ENCODE results near the gene ARHGAP18. TPM values are rescaled to one million over a fixed set of nuclear protein-coding genes. Genes with fewer than 3 reads are reported as not detected.

ARHGAP18 gene
- total and polyA plus RNA-seq, 3 donors from 2014 or later: 15.8 to 29.8 (median 23.8) TPM

DNA sequence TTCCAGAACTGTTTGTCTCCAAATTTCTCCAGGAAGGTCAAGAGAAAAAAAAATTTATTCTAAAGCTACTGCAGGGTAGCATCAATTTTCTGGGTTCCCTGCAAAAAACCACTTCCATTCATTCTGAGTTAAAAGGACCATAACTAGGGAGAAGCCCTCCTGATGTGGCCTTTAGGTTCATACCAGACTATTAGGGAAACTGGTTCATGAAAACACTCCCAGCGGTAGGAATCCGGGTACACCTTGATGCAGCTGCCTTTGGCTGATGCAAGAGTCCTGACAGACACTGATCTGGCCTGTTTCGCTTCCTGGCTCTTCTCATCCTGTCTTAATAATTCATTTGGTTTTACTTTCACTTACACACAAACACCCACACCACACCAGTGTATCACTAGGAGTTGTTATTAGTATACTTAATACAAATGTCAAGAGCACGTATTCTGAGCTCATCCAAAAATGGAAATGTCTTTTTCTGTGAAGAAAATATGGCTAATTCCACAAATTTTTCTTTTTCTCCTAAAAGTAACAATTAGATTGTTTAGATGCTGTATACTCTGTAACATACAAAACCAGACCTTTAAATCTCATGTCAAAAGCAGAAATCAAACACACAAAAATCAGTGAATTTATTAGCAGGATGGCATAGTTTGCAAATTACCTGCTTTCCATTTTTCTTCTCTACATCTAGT is 38.4 kb upstream of the ARHGAP18 start:
- DNase-seq: no peak
- Histone ChIP-seq H3K4me1 (peaks cover 6% of the 10 kb centered on the region), H3K9me3 (no peaks in the 10 kb centered on the region), H3K36me3 (ENCODE audit: low read depth, missing control alignments) (no peaks in the 10 kb centered on the region), H3K27ac (no peak overlapping the region), H3K27me3 (no peaks in the 10 kb centered on the region), H3K4me3 (no peak overlapping the region)
- intact Hi-C loops (cut with DNase I; ENCODE audit: low total_unique reads): no loop called here
- no peak for TF ChIP-seq POLR2A (IDR thresholded peaks at IDR 0.05)
- TF ChIP-seq, protein P1, sequence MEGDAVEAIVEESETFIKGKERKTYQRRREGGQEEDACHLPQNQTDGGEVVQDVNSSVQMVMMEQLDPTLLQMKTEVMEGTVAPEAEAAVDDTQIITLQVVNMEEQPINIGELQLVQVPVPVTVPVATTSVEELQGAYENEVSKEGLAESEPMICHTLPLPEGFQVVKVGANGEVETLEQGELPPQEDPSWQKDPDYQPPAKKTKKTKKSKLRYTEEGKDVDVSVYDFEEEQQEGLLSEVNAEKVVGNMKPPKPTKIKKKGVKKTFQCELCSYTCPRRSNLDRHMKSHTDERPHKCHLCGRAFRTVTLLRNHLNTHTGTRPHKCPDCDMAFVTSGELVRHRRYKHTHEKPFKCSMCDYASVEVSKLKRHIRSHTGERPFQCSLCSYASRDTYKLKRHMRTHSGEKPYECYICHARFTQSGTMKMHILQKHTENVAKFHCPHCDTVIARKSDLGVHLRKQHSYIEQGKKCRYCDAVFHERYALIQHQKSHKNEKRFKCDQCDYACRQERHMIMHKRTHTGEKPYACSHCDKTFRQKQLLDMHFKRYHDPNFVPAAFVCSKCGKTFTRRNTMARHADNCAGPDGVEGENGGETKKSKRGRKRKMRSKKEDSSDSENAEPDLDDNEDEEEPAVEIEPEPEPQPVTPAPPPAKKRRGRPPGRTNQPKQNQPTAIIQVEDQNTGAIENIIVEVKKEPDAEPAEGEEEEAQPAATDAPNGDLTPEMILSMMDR (IDR thresholded peaks at IDR 0.05): no peak
- WGBS, 2 donors: 63 to 71% methylated on average over 4 of the region's 4 CpGs

DNA sequence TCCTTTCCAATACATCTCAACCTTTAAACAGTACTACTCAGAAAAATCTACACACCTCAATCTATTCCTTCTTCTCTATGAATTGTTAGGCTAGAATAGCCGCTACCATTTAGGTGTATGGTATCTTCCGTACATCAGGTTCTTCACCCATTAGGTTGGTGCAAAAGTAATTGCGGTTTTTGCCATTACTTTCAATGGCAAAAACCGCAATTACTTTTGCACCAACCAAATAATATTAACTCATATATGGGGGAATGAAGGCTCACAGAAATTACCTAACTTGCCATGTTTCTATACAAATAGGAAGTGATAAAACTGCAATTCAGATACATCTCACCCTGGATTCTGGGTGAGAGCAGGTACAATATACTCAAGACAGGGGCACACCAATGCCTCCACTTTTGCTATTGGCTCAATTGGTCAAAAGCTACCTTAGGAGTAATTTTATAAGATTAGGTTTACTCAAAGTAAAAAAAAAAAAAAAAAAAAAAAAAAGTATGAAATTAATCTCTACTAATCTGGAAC is 37.7 kb upstream of the ARHGAP18 start:
- no peak overlapping the region for H3K4me3 ChIP-seq
- H3K27me3 ChIP-seq: no peaks in the 10 kb centered on the region
- H3K36me3 ChIP-seq (ENCODE audit: low read depth, missing control alignments): no peaks in the 10 kb centered on the region
- WGBS, 2 donors: 78 to 82% methylated on average over 4 of the region's 4 CpGs
- TF ChIP-seq, protein P1 (IDR thresholded peaks at IDR 0.05): no peak
- TF ChIP-seq POLR2A (IDR thresholded peaks at IDR 0.05): no peak
- H3K9me3 ChIP-seq: no peaks in the 10 kb centered on the region
- intact Hi-C loops (cut with DNase I; ENCODE audit: low total_unique reads): no loop called here
- DNase-seq: no peak
- H3K27ac ChIP-seq: no peak overlapping the region
- peaks cover 6% of the 10 kb centered on the region for H3K4me1 ChIP-seq

DNA sequence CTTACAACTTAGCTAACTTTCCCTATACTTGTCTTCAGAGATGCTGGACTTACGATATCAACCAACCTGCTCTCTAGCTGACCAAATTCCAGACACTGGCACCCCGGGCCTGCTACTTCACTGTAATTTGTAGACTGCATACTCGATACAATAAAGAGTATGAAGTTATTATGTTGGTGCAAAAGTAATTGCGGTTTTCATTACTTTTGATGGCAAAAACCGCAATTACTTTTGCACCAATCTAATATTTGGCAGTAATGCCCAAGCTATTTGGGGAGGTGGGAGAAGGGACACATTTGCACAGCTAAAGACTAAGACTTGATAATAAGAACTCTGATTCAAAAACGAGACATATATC is 34.9 kb upstream of the ARHGAP18 start:
- Histone ChIP-seq H3K27ac (no peak overlapping the region), H3K36me3 (ENCODE audit: low read depth, missing control alignments) (no peaks in the 10 kb centered on the region), H3K4me1 (peaks cover 6% of the 10 kb centered on the region), H3K4me3 (no peak overlapping the region), H3K27me3 (no peaks in the 10 kb centered on the region), H3K9me3 (no peaks in the 10 kb centered on the region)
- WGBS, 2 donors: 83 to 89% methylated on average over 6 of the region's 6 CpGs
- intact Hi-C loops (cut with DNase I; ENCODE audit: low total_unique reads): no loop called here
- no peak for DNase-seq
- TF ChIP-seq, protein P1 (IDR thresholded peaks at IDR 0.05): no peak
- TF ChIP-seq POLR2A (IDR thresholded peaks at IDR 0.05): no peak

DNA sequence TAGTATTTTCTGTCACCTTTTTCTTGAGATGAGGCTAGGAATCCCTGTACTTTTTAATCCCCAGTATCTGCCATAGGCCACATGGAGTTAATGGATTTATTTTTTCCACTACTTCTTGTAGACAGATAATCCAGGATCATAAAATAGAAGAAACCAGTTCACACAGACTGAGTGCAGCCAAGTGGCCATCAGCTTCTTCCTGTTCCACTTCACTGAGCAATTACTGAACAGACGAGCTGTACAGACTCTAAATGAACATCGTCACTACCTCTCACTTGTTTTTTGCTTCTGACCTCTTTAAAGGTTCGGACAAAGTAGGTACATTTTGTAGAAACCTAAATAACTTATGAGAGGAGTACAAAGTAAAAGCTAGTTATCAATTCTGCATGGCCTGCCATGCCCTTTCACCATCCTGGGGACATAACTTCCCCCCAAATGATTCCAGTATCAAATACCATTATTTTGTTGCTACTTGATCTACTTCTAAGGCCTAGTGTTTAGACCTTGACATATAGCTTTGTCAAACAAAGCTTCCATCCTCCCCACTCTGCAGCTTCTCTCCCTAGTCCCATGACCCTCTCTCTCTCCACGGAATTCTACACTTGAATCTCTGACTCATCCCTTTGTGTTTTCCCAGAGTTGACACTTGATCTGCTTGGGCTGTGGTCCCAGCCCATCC is 34.4 kb upstream of the ARHGAP18 start:
- Histone ChIP-seq H3K27ac (no peak overlapping the region), H3K27me3 (no peaks in the 10 kb centered on the region), H3K9me3 (no peaks in the 10 kb centered on the region), H3K4me3 (no peak overlapping the region), H3K4me1 (peaks cover 6% of the 10 kb centered on the region), H3K36me3 (ENCODE audit: low read depth, missing control alignments) (no peaks in the 10 kb centered on the region)
- DNase-seq: no peak
- intact Hi-C loops (cut with DNase I; ENCODE audit: low total_unique reads): no loop called here
- 51 to 63% methylated on average over 4 of the region's 4 CpGs for WGBS, 2 donors
- TF ChIP-seq, protein P1 (IDR thresholded peaks at IDR 0.05): no peak
- no peak for TF ChIP-seq POLR2A (IDR thresholded peaks at IDR 0.05)

All from testis (tissue), 3 donors.